Skin epidermis (tissue), 12 donors: ENCODE data around the gene TRMT44.

ENCODE experiments used
- H3K27ac ChIP-seq, 21 experiments: fragments of 200-600 bp; sonication (generic) in 11 of 21; one replicate each; pipeline ENCODE4 v1.5.0; 2020; ENCODE audit warnings: mild to moderate bottlenecking in 3 of 21, inconsistent platforms in 2 of 21, moderate library complexity in 2 of 21
- H3K4me3 ChIP-seq, 7 experiments: fragments of 200-600 bp; sonication (generic) in 2 of 7; one replicate each; pipeline ENCODE4 v1.5.0; 2020; ENCODE audit warnings: inconsistent platforms in 2 of 7, mild to moderate bottlenecking in 2 of 7, moderate library complexity in 1 of 7

TRMT44 gene

GRCh38 chr4:8461086-8461485, 20.5 kb downstream of the TRMT44 start:
- no peak overlapping the region for H3K27ac ChIP-seq
- no peak overlapping the region for H3K4me3 ChIP-seq

GRCh38 chr4:8461616-8462015, 21.0 kb downstream of the TRMT44 start:
- no peak overlapping the region for H3K4me3 ChIP-seq

GRCh38 chr4:8463811-8464210, 23.2 kb downstream of the TRMT44 start:
- no peak overlapping the region for H3K4me3 ChIP-seq
- H3K27ac ChIP-seq, result no peak overlapping the region

More at GRCh38 chr4:8461616-8462015, 21.0 kb downstream of the TRMT44 start:
- H3K27ac ChIP-seq, result no peak overlapping the region

- H3K4me3 ChIP-seq, result no peak overlapping the region
- no peak overlapping the region for H3K27ac ChIP-seq
Observed at GRCh38 chr4:8464381-8464780, 23.8 kb downstream of the TRMT44 start.

GRCh38 chr4:8465615-8466611, 25.3 kb downstream of the TRMT44 start:
- Histone ChIP-seq H3K4me3 (no peak overlapping the region), H3K27ac (no peak overlapping the region)

- Histone ChIP-seq H3K4me3 (no peak overlapping the region), H3K27ac (no peak overlapping the region)
Observed at GRCh38 chr4:8467016-8467415, 26.4 kb downstream of the TRMT44 start.

- Histone ChIP-seq H3K27ac (no peak overlapping the region), H3K4me3 (no peak overlapping the region)
Observed at GRCh38 chr4:8468746-8469535, 28.4 kb downstream of the TRMT44 start.

- no peak overlapping the region for H3K4me3 ChIP-seq
- no peak overlapping the region for H3K27ac ChIP-seq
Observed at GRCh38 chr4:8469550-8469949, 29.0 kb downstream of the TRMT44 start.

GRCh38 chr4:8470451-8471024, 30.0 kb downstream of the TRMT44 start:
- H3K27ac ChIP-seq, result no peak overlapping the region
- no peak overlapping the region for H3K4me3 ChIP-seq

- Histone ChIP-seq H3K4me3 (no peak overlapping the region), H3K27ac (peak overlapping the region in 1 of 21 experiments; percentile 76)
Observed at GRCh38 chr4:8471211-8471875, 30.8 kb downstream of the TRMT44 start.

- Histone ChIP-seq H3K27ac (peak overlapping the region in 4 of 21 experiments; percentile 37 to 76 (median 47)), H3K4me3 (no peak overlapping the region)
Observed at GRCh38 chr4:8472158-8472688, 31.6 kb downstream of the TRMT44 start.

GRCh38 chr4:8472689-8473197, 32.2 kb downstream of the TRMT44 start:
- Histone ChIP-seq H3K4me3 (no peak overlapping the region), H3K27ac (peak overlapping the region in 4 of 21 experiments; percentile 37 to 76 (median 47))

GRCh38 chr4:8473198-8473919, 32.8 kb downstream of the TRMT44 start:
- H3K4me3 ChIP-seq, result no peak overlapping the region
- H3K27ac ChIP-seq, result peak overlapping the region in 2 of 21 experiments; percentile 50 to 76

GRCh38 chr4:8473920-8474590, 33.5 kb downstream of the TRMT44 start:
- Histone ChIP-seq H3K27ac (no peak overlapping the region), H3K4me3 (no peak overlapping the region)

GRCh38 chr4:8474856-8475255, 34.3 kb downstream of the TRMT44 start:
- Histone ChIP-seq H3K27ac (no peak overlapping the region), H3K4me3 (no peak overlapping the region)

GRCh38 chr4:8475751-8476575, 35.4 kb downstream of the TRMT44 start:
- no peak overlapping the region for H3K4me3 ChIP-seq
- no peak overlapping the region for H3K27ac ChIP-seq

- no peak overlapping the region for H3K27ac ChIP-seq
- H3K4me3 ChIP-seq, result no peak overlapping the region
Observed at GRCh38 chr4:8477095-8477635, 36.6 kb downstream of the TRMT44 start.
